NCI-H226 (cell line): ENCODE results near the gene SLC6A19.
"Not testable (repeated sequence)": the region's sequence is repeated elsewhere in the genome, so short reads cannot be mapped to it uniquely, and the experiment has no call there.

ENCODE experiments used
- DNase-seq: peaks from one replicate; pipeline ENCODE4 v3.0.0-alpha.2; 2015

Gene SLC6A19

DNA sequence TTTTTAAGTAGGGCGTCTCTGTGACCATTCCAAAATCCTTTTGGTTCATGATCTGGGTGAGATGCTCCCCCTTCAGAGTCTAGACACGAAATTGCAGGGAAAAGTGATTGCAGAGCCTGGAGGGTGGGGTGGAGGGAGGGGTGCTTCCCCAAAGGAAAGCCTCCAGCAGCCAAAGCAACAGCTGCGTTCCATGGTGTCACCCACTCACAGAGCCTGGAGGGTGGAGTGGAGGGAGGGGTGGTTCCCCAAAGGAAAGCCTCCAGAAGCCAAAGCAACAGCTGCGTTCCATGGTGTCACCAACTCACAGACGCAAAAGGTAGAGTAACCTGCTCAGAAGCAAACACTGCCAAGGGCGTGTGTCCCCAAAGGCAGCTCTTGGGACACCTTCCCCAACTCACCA lies 46.4 kb downstream of the SLC6A19 start:
- DNase-seq: no peak

DNA sequence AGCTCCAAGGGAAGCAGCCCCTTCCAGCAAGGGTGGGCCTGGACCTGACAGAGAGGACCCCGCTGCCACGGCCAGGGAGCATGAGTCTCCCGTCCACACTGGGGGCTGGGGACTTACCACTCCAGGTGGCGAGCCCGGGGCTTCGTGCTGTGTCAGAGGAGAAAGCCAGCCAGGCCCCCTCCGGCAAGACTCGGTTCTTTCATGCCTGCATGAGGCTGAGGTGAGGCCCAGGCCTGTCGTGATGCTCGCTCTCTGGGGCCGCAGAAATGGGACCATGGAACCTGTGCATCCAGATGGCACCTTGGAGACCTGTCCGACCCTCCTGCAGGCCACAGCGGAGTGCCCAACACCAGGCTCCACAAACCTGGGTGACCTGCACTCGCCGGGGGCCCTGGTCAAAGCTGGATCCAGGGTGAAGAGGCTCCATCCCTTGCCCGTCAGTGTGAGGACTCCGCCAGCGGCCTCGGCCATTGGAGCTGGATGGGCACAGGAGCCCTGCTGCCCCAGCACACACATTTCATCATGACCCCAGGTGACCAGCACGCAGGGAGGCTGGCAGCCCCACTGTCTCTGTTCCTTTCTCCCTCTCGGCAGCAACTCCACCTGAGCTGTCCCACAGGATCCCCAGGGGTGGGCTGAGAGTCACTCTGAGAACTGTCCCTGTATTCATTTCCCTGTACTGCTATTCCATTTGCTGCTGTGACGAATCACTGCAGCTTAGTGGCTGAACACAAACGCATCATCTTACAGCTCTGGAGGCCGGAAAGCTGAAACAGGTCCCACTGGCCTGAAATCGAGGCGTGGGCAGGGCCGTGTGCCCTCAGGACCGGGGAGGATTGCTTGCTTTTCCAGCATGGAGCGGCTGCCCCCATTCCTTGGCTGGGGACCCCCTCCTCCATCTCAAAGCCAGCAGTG lies 48.2 kb downstream of the SLC6A19 start:
- DNase-seq: no peak

DNA sequence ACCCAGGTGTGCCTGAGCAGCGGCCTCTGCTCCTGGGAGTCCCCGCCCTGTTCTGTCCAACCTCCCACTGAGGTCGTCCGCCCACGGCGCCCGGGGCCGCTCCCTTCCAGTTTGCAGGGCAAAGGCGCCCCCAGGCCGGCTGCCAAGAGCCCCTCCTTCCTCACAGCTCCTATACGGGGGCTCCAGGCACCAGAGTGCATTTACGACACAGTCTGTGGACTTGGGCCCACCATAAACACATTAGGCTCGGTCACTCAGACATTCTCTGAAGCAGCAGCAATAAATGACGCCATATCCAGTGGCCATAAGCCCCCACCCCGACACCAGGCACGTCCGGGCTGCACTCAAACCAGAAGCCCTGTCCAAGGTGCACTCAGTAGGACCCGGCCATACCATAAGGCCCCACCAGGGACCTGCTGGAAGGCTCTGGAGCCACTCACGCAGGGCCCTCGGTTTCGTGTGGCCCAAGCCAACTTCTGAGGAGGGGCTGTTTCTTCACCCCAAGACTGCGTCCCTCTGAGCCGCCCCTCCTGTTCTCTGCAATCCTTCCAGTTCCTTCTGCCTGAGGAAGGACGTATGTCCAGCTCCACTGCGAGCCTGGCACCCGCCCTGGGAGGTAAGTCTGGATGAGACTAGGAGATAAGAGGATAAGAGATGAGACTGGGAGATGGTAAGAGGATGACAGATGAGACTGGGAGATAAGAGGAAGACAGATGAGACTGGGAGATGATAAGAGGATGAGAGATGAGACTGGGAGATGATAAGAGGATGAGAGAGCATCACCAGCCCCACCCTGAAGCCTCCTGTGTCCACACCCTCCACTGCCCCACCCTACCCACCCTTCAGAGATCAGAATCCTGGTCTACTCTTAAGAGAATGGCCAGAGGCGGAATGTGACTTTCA lies 50.5 kb downstream of the SLC6A19 start:
- no peak for DNase-seq

DNA sequence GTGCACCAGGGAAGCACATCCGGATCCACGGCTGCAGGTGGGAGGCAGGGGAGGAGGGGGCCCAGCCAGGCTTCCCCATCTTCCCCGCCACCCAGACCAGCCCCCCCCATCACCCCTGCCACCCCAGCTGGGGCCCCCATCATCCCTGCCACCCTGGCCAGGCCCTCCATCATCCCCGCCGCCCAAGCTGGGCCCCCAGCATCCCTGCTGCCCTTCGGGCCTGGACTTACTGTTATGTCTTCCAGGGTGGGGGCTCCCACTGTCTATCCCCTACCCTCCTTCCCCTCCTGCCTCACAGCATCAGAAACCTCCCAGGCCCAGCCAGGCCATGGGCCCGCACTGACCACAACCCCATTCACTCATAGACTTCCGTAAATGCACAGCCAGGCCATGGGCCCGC lies 51.3 kb downstream of the SLC6A19 start:
- DNase-seq: no peak

DNA sequence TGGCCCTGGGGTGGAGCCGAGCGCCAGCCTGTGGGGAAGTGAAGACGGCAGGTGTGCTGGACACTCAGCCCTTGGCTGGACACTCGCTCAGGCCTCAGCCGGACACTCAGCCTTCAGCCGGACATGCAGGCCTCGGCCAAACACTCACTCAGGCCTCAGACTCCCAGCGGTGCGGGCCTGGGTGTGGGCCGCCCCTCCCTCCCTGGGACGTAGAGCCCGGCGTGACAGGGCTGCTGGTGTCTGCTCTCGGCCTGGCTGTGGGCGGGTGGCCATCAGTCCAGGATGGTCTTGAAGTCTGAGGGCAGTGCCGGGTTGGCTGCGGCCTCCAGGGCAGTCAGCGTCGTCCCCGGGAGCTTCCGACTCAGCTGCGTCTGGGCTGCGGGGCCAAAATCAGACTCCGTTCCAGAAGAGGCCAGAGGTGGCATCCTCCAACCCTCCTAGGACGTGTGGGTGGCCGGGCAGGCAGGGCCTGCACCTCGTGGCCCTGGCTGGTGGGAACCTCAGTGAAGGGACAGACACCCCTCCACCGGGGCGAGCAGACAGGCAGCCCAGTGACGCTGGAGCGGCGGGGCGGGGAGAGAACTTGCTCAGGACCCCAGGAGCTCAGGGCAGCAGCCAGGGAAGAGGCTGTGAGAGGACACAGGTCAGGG lies 52.2 kb downstream of the SLC6A19 start:
- DNase-seq: no peak

DNA sequence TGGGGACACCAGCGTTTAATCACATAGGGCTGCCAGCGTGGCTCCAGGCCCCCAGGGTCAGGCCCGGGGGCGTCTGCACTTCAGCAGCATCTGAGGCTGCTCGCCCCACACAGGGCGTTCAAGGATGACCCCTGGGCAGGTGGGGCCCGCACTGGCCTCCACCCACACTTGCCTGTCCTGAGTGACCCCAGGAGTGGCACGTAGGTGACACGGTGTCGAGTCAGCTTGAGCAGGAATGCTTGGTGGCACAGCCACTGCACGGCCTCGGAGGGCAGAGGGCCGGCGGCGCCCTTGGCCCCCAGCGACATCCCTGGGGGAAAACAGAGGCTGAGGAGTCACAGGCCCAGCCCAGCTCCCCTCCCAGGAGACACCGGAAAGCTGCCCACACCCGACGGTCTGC lies 52.8 kb downstream of the SLC6A19 start:
- no peak for DNase-seq

DNA sequence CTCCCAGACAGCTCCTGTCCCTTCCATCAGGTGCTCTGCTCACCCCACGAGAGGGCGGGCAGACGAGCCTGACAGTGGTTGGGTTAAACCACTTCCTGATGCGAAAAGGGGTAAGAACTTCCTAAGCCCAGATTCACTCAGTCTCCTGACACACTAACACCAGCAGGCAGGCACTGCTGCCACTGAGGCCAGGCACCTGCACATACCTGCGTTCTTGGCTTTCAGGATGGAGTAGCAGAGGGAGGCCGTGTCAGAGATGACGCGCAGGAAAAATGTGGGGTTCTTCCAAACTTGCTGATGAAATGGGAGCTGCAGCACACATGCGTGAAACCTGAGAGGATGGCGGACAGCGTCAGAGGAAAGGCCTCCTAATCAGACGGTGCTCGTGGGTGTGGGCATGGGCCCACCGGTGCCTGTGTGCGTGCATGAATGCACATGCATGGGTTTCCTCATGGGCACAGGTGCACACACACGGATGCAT lies 53.7 kb downstream of the SLC6A19 start:
- no peak for DNase-seq

DNA sequence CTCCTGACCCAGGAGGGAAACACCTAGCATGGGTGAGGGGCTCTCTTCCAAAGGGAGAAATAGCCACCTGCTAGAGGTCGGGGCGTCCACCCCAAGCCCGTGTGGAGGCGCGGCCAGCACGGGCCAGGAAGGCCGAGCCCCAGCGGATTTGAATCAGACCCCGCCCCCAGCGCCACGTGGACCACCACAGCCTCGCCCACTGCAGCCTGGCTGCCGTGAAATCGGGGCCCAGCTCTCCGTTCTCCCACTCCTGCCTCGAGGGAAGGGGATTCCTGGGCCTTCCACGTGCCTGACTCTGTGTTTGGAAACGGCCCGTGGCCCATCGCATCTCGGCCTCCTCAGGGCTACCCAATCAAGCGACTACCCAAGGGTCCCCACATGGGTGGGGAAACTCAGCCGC lies 55.4 kb downstream of the SLC6A19 start:
- no peak for DNase-seq

DNA sequence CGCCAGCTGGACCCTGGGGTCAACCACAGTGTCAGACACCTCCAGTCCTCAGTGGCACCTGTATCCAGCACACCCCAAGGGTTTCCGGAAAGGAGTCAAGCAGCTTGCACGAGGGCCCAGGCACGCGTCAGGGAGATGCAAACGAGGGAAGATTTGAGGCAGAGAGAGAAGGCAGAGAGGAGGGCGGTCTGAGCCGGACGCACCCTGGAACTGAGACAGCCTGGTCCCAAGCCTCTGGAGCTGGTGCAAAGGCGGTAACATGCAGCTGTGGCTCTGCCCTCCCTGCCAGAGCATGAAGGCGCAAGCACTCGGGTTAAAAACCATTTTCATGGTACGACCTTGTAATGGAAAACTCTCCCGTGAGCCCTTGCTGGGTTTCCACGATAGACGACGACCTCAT lies 56.0 kb downstream of the SLC6A19 start:
- no peak for DNase-seq

DNA sequence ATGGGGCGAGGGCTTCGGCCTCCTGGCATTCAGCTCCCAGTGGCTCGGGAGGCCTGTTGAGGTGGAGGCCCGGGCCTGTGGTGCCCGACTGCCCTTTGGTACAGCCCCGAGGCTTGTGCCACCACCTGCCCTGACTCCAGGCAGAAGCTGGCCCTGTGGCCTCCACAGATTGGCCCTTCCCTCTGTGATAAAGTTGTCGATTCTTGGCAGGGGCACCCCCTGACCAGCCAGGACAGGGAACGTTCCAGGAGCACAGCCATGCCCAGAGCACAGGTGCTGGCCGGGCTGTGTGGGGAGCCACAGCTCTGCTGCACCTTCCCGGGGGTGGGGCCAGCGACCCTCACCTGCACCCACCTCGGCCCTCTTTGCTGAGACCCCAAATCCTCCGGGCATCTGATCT lies 56.4 kb downstream of the SLC6A19 start:
- no peak for DNase-seq

DNA sequence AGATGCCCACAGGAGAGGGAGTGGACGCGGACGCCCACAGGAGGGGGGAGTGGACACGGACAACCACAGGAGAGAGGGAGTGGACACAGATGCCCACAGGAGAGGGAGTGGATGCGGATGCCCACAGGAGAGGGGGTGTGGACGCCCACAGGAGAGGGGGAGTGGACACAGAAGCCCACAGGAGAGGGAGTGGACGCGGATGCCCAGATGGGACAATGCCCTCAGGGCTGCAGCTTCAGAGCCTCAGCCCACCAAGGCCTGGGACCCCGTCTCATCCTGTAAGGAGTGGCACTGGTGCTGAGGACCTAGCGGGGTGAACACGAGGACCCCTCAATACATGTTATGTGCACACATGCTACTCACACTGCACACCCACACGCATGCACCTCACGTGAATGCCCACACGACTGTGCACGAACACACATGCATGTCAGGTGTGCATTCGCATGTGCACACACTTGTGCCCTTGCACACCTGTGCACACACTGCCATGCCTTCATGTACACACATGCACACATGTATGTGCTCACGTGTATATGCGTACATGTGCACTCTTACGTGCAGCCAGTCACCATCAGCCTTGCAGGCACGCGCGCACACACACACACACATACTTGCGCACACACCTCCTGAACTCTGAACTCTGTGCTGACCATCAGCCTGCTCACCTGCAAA lies 58.5 kb downstream of the SLC6A19 start:
- no peak for DNase-seq

DNA sequence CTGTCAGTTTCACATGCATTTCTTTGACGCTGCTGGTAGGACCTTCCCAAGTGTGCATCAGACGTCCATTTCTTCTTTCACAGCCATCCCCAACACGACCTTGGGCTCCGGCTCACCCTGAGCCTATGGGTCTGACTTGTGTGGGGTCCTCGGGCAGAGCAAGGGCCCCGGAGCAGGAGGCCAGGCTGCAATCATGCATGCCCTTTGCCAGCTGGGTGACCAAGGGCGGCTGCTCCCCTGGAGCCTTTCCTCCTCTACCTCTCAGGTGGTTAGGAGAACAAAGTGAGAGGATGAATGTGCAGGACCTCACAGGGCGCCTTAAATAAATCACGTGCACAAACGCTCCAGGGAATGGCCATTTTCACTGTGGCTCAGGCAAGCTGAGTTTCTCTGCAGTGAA lies 60.2 kb downstream of the SLC6A19 start:
- DNase-seq: no peak

DNA sequence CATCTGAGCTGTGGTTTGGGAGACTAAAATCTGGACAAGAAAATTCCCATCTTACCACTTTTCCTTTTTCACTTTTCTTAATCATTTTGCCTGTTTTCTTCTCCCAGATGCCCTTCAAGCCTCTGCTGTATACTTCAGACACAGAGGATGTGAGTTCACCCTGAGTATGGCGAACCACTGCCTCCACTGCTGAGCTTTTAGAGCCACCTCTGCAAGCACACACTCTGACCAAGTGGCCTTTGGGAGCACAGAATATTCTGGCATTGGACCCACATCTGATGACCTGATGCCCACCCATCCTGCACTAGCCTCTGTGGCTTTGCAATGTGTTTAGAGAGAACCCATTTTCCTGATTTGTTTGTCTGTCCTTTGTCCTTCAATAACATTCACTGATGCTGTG lies 61.0 kb downstream of the SLC6A19 start:
- no peak for DNase-seq

DNA sequence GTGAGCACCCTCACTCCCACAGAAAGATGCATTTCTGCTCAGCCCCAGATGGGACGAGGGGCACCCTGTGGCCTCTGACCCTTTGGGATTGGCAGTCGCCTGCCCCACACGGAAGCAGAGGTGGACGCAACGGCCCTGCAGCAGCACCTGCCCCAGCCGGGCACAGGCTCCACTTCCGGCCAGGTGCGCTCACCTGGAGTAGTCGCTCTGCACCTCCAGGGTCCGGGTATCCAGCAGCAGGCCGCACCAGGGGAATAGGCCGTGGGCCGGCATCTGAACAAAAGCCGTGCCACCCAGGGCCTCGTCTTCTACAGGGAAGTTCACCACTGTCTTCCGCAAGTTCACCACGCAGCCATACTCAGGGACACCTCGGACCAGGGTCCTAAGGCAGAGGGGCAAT lies 62.8 kb downstream of the SLC6A19 start:
- DNase-seq: no peak

DNA sequence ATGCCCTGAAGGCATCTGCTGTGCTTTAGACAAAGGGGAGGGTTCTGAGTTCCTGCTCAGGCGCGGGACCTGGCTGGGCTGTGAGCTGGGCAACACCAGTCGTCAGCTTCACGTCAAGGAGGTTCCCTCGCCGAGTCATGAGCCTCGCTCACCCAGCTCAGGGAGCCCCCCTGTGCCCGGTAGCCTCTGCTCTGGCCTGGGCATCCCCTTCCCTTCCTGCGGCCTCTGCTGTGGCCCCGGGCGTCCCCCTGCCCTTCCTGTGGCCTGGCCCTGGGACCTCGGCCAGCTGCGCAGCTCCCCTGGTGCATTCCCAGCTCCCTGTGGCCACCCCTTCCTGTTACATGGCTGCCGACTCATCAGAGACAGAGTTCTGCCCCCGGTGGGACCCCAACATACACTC lies 63.6 kb downstream of the SLC6A19 start:
- no peak for DNase-seq

DNA sequence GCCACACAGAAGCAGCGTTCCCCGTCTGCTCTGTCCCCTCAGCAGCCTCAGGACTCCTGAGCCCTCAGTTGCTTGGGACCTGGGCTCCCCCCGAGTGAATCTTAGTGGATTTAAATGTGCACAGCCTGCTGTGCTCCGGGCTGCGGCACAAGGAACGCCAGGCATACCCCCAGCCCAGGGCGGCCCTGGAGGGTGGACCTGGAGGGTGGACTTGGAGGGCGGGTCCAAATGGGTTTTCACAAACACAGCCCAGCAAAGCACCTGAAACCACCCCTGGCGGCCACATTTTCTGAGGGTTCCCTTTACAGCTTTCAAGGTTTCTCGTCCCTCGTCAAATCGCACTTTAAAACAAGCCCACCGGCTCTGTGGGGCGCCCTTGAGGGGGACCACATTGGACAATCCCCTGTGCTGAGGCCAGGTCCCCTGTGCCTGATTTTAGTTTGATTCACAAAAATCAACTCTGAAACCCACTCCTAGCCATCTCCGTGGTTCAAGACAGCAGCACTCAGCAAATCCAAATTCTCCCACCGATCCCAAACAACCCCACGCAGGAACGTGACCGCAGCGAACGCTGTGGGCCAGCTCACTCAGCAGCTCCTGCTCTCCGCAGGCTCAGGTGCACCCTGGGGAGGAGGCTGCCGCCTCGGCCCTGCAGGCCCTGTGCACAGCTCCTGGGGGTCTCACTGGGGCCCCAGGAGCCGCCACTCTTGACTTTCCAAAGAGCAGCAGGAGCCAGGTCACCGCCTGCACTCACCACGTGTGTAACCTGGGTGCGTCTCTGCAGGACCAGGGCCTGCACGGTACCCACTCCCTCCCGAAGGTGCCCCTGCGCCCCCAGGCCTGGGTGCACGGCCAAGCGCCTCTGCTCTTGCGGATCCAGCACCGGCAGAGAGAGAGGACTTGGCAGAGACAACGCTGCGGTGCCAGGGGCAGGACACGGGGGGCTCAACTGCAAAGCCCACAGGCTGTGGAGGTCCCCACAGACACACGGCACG lies 64.4 kb downstream of the SLC6A19 start:
- no peak for DNase-seq

DNA sequence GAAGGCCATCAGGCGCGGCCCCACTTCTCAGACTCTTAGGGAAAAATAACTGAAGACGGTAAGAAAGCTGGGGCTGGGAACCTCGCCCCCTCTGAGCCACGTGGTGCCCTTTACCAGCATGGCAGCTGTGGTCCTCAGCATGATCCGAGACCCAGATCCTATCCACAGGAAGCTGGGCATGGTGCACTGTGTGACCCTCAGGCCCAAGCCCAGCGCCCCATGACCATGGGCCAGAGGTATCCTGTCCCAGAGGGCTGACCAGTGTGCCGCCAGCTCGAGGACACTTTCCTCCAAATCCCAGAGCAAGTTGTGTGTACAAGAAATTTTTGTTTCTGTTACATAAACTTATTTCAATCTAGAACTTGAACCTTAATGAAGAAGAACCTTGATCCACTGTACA lies 65.4 kb downstream of the SLC6A19 start:
- DNase-seq: no peak

DNA sequence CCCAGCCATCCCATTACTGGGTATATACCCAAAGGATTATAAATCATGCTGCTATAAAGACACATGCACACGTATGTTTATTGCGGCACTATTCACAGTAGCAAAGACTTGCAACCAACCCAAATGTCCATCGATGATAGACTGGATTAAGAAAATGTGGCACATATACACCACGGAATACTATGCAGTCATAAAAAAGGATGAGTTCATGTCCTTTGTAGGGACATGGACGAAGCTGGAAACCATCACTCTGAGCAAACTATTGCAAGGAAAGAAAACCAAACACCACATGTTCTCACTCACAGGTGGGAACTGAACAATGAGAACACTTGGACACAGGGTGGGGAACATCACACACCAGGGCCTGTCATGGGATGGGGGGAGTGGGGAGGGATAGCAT lies 66.1 kb downstream of the SLC6A19 start:
- DNase-seq: not testable (repeated sequence)

DNA sequence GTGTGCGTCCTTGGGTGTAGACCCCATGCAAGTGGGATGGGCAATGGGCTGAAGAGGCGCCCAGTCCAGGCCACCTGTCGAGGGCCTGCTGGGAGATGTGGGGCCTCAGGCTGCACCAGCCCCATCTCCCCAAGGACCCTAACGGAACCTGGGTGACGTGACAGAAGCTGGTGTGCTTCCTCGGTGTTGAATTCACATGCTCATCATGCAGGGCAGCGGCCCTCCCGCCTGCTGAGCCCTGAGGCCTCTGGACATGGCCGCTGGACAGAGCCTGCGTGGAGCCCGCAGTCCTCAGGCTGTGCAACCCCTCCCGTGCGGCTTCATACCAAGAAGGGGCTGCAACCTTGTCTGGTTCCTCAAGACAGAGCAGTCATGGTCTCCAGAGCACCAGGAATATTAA lies 66.7 kb downstream of the SLC6A19 start:
- no peak for DNase-seq

DNA sequence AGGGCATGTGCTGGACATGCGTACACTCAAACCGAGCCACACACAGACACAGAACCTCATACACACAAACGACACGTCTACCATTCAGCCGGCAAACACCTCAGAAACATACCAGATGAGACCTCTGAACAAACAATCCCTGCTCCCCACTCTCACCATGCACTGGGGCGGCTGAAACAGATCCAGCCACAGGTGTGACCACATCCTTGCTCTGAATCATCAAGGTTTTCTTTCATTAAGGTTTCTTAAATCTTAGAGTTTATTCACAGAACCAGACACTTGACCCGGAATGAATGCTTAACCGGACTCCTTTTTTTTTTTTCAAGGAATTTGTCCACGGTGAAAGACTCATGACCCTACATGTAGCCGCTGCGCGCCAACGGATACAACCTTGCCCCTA lies 67.3 kb downstream of the SLC6A19 start:
- no peak for DNase-seq

DNA sequence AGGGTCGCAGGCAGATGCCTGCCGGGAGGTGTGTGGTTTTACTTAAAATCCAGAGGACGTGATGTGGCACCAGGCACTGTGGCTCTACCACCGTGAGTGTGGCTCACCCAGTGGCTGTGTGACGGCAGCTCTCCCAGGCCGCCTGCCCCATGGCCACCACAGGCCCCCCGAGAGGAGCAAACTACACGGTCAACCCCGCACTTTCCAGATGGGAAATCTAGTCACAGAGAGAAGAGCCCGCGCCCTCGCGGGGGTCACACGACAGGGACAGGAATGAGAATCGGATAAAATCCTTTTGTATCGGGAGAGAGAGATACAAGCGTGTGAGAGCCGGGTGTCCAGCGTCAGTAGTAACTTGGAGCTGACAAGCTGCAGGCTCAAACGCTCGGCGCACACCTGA lies 69.0 kb downstream of the SLC6A19 start:
- no peak for DNase-seq
